HEK293T (cell line): Measurements from ENCODE around the gene CBX5.

Experiments
- CTCF ChIA-PET: fragments of 350-600 bp; formaldehyde crosslinking; extraction: SDS; loops from one replicate; lab custom pipeline; 2021; ENCODE audit warnings: antibody characterized with exemption, inconsistent platforms; lab: Yijun Ruan, JAX
- POLR2A ChIA-PET: fragments of 350-600 bp; formaldehyde crosslinking; extraction: SDS; loops from one replicate; lab custom pipeline; 2020; ENCODE audit warnings: antibody characterized with exemption, inconsistent platforms; lab: Yijun Ruan, JAX
- DNase-seq: peaks from one replicate; pipeline ENCODE4 v3.0.0; 2012; ENCODE audit warnings: mixed read lengths; ENCODE audit errors: extremely low spot score
- ARNT ChIP-seq: fragments of 450-650 bp; IDR thresholded peaks from 2 replicates; pipeline ENCODE4 v1.6.1; 2017; ENCODE audit warnings: mild to moderate bottlenecking
- BHLHE40 ChIP-seq: fragments of 450-650 bp; IDR thresholded peaks from 2 replicates; pipeline ENCODE4 v1.6.1; 2016; ENCODE audit warnings: mild to moderate bottlenecking, moderate library complexity, borderline replicate concordance
- CTBP1 ChIP-seq: fragments of 450-650 bp; IDR thresholded peaks from 2 replicates; pipeline ENCODE4 v1.6.1; 2016; ENCODE audit warnings: borderline replicate concordance
- ELF4 ChIP-seq: fragments of 450-650 bp; IDR thresholded peaks from 2 replicates; pipeline ENCODE4 v1.6.1; 2017; ENCODE audit warnings: antibody characterized with exemption
- FOXA1 ChIP-seq: fragments of 450-650 bp; IDR thresholded peaks from 2 replicates; pipeline ENCODE4 v1.6.1; 2016; ENCODE audit warnings: mild to moderate bottlenecking
- FOXK2 ChIP-seq: fragments of 450-650 bp; IDR thresholded peaks from 2 replicates; pipeline ENCODE4 v1.6.1; 2016; ENCODE audit warnings: mild to moderate bottlenecking
- FOXM1 ChIP-seq: fragments of 450-650 bp; IDR thresholded peaks from 2 replicates; pipeline ENCODE4 v1.6.1; 2017; ENCODE audit warnings: mild to moderate bottlenecking, borderline replicate concordance
- HDGF ChIP-seq: fragments of 450-650 bp; IDR thresholded peaks from 2 replicates; pipeline ENCODE4 v1.6.1; 2017; ENCODE audit warnings: antibody characterized with exemption, borderline replicate concordance
- L3MBTL2 ChIP-seq: fragments of 450-650 bp; conservative IDR thresholded peaks from 2 replicates; pipeline ENCODE4 v1.6.1; 2016; ENCODE audit warnings: mild to moderate bottlenecking
- LEF1 ChIP-seq: fragments of 450-650 bp; IDR thresholded peaks from 2 replicates; pipeline ENCODE4 v1.6.1; 2017; ENCODE audit warnings: mild to moderate bottlenecking, borderline replicate concordance
- NFRKB ChIP-seq: fragments of 450-650 bp; IDR thresholded peaks from 2 replicates; pipeline ENCODE4 v1.6.1; 2016; ENCODE audit warnings: mild to moderate bottlenecking, moderate library complexity
- PKNOX1 ChIP-seq: fragments of 450-650 bp; IDR thresholded peaks from 2 replicates; pipeline ENCODE4 v1.6.1; 2016
- SP1 ChIP-seq: fragments of 450-650 bp; IDR thresholded peaks from 2 replicates; pipeline ENCODE4 v1.6.1; 2017
- SUZ12 ChIP-seq: fragments of 450-650 bp; IDR thresholded peaks from 2 replicates; pipeline ENCODE4 v1.6.1; 2016; ENCODE audit warnings: mild to moderate bottlenecking
- TARDBP ChIP-seq: fragments of 450-650 bp; IDR thresholded peaks from 2 replicates; pipeline ENCODE4 v1.6.1; 2016
- ZNF384 ChIP-seq: fragments of 450-650 bp; IDR thresholded peaks from 2 replicates; pipeline ENCODE4 v1.6.1; 2016

CBX5 gene

GRCh38 chr12:54184024-54184805 lies 95.7 kb downstream of the CBX5 start:
- ChIA-PET POLR2A (interaction anchor here (1.0 to 1.1 kb wide), 2 partner anchors 9 to 10 kb away, joined by 4 to 5 read pairs; no protein-coding TSS in a partner anchor), CTCF (interaction anchor here (1.0 kb wide), 1 partner anchor 177 kb away, joined by 3 read pairs; no protein-coding TSS in a partner anchor)
- DNase-seq, result no peak
- no peak for TF ChIP-seq TARDBP
- TF ChIP-seq SP1, result no peak
- no peak for TF ChIP-seq LEF1
- TF ChIP-seq NFRKB, result no peak
- no peak for TF ChIP-seq ARNT
- TF ChIP-seq BHLHE40, result no peak
- no peak for TF ChIP-seq PKNOX1
- TF ChIP-seq FOXM1, result no peak
- no peak for TF ChIP-seq FOXA1
- no peak for TF ChIP-seq ELF4
- TF ChIP-seq L3MBTL2, result no peak
- no peak for TF ChIP-seq SUZ12
- no peak for TF ChIP-seq HDGF
- no peak for TF ChIP-seq ZNF384
- TF ChIP-seq FOXK2, result no peak

GRCh38 chr12:54182981-54183380 lies 96.9 kb downstream of the CBX5 start:
- no peak for TF ChIP-seq ARNT
- TF ChIP-seq L3MBTL2, result no peak
- no peak for TF ChIP-seq FOXA1
- no peak for TF ChIP-seq ELF4
- no peak for TF ChIP-seq TARDBP
- TF ChIP-seq FOXK2, result no peak
- TF ChIP-seq BHLHE40, result no peak
- TF ChIP-seq LEF1, result no peak
- ChIA-PET POLR2A (no interaction called here), CTCF (interaction anchor here (0.8 kb wide), 1 partner anchor 13 kb away, joined by 5 read pairs; no protein-coding TSS in a partner anchor)
- DNase-seq, result no peak

- CTCF ChIA-PET, result no interaction called here
- no peak for DNase-seq
- POLR2A ChIA-PET, result no interaction called here
- TF ChIP-seq BHLHE40, result no peak
- no peak for TF ChIP-seq TARDBP
- no peak for TF ChIP-seq FOXK2
- TF ChIP-seq ARNT, result no peak
- TF ChIP-seq HDGF, result no peak
- no peak for TF ChIP-seq ELF4
- TF ChIP-seq PKNOX1, result no peak
- no peak for TF ChIP-seq SUZ12
- no peak for TF ChIP-seq L3MBTL2
- TF ChIP-seq FOXA1, result no peak
- no peak for TF ChIP-seq FOXM1
- no peak for TF ChIP-seq NFRKB
- TF ChIP-seq SP1, result no peak
- no peak for TF ChIP-seq CTBP1
- TF ChIP-seq LEF1, result no peak
- no peak for TF ChIP-seq ZNF384
Observed at GRCh38 chr12:54182086-54182485, 97.8 kb downstream of the CBX5 start.
